Brain microvascular endothelial cell (primary cell): Measurements from ENCODE around the gene BEST4.
"Not testable (repeated sequence)": the region's sequence is repeated elsewhere in the genome, so short reads cannot be mapped to it uniquely, and the experiment has no call there.

Experiments used
- DNase-seq: peaks from one replicate; pipeline ENCODE4 v3.0.0-alpha.2; 2020
- H3K27ac ChIP-seq: fragments of 250-450 bp; sonication (Bioruptor Pico); 2 replicates; pipeline ENCODE4 v1.5.1; 2020; ENCODE audit warnings: mild to moderate bottlenecking, moderate library complexity
- H3K27me3 ChIP-seq: fragments of 250-450 bp; sonication (Bioruptor Pico); replicated peaks from 2 replicates; pipeline ENCODE4 v1.5.1; 2020; ENCODE audit warnings: mild to moderate bottlenecking
- H3K36me3 ChIP-seq: fragments of 250-450 bp; sonication (Bioruptor Pico); replicated peaks from 2 replicates; pipeline ENCODE4 v1.5.1; 2020; ENCODE audit warnings: mild to moderate bottlenecking
- H3K4me3 ChIP-seq: 2 replicates; pipeline ENCODE4 v1.5.1; 2011; ENCODE audit warnings: low read depth, mild to moderate bottlenecking, control low read depth, low read length, moderate library complexity
- in situ Hi-C: cut with HindIII; loops from 2 replicates; pipeline ENCODE4 v1.10.0; 2017; ENCODE audit warnings: low sequenced_read_pairs, low pct_ligation_motif_present
- TF ChIP-seq, protein P1 (sequence below): IDR thresholded peaks from 2 replicates; pipeline ENCODE4 v1.5.1; 2011; ENCODE audit warnings: low read depth, mild to moderate bottlenecking, moderate library complexity, low read length, control low read depth, inconsistent platforms; ENCODE audit errors: missing control alignments

BEST4 gene

DNA sequence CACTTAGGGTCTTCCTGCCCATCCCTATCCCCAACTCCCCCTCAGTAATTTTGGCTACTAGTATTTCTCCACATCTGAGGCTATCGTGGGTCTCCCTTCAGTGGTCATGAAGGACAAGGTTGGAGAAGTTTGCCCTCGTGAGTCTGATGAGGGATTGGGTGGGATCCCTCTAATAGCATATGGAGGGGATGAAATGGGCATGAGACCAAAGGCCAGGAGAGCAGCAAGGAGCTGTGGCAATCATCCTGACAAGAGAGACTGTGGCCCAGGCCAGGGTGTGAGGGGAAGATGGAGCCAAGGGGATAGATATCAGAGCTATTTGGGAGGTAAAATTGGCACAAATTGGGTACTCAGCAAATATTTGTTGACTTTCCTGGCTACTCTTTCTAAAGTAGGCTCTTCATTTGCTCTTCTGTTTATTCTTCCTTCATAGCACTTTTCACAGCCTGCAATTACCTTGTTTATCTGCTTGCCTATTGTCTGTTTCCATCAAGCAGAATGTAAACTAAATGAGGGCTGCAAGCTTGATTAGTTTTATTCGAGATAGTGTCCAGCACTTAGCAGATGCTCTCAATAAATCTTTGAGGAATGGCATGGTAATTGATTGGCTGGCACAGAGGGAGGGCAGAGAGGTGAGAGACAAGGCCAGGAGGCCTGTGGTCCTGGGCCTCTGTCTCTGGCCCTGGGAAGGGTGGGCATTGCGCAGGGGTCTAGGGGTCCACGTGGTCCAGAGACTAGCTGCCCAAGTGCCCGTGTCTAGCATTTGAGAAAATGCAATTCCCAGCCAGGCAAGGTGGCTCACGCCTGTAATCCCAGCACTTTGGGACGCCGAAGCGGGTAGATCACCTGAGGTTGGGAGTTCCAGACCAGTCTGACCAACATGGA is 10.8 kb upstream of the BEST4 start:
- no peak for DNase-seq
- Histone ChIP-seq H3K27me3 (no peaks in the 10 kb centered on the region), H3K4me3 (no peak overlapping the region), H3K36me3 (peaks cover 25% of the 10 kb centered on the region), H3K27ac (no peak overlapping the region)
- TF ChIP-seq, protein P1, sequence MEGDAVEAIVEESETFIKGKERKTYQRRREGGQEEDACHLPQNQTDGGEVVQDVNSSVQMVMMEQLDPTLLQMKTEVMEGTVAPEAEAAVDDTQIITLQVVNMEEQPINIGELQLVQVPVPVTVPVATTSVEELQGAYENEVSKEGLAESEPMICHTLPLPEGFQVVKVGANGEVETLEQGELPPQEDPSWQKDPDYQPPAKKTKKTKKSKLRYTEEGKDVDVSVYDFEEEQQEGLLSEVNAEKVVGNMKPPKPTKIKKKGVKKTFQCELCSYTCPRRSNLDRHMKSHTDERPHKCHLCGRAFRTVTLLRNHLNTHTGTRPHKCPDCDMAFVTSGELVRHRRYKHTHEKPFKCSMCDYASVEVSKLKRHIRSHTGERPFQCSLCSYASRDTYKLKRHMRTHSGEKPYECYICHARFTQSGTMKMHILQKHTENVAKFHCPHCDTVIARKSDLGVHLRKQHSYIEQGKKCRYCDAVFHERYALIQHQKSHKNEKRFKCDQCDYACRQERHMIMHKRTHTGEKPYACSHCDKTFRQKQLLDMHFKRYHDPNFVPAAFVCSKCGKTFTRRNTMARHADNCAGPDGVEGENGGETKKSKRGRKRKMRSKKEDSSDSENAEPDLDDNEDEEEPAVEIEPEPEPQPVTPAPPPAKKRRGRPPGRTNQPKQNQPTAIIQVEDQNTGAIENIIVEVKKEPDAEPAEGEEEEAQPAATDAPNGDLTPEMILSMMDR, result no peak
- in situ Hi-C loops, result no loop called here

DNA sequence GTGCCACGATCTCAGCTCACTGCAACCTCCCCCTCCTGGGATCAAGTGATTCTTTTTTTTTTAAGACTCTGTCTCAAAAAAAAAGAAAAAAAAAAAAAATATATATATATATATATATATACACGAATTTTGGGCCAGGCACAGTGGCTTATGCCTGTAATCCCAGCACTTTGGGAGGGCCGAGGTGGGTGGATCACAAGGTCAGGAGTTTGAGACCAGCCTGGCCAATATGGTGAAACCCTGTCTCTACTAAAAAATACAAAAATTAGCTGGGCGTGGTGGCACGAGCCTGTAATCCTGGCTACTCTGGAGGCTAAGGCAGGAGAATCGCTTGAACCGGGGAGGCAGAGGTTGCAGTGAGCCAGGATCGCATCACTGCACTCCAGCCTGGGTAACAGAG is 9.9 kb upstream of the BEST4 start:
- H3K4me3 ChIP-seq, in situ Hi-C loops, DNase-seq, H3K27me3 ChIP-seq, H3K27ac ChIP-seq: not testable (repeated sequence)
- peaks cover 16% of the 10 kb centered on the region for H3K36me3 ChIP-seq

- in situ Hi-C loops, result no loop called here
- Histone ChIP-seq H3K27me3 (no peaks in the 10 kb centered on the region), H3K27ac (no peak overlapping the region), H3K36me3 (no peaks in the 10 kb centered on the region), H3K4me3 (no peak overlapping the region)
- no peak for DNase-seq
- TF ChIP-seq, protein P1, result no peak
Measured at GRCh38 chr1:44792736-44793502, 4.9 kb upstream of the BEST4 start.

DNA sequence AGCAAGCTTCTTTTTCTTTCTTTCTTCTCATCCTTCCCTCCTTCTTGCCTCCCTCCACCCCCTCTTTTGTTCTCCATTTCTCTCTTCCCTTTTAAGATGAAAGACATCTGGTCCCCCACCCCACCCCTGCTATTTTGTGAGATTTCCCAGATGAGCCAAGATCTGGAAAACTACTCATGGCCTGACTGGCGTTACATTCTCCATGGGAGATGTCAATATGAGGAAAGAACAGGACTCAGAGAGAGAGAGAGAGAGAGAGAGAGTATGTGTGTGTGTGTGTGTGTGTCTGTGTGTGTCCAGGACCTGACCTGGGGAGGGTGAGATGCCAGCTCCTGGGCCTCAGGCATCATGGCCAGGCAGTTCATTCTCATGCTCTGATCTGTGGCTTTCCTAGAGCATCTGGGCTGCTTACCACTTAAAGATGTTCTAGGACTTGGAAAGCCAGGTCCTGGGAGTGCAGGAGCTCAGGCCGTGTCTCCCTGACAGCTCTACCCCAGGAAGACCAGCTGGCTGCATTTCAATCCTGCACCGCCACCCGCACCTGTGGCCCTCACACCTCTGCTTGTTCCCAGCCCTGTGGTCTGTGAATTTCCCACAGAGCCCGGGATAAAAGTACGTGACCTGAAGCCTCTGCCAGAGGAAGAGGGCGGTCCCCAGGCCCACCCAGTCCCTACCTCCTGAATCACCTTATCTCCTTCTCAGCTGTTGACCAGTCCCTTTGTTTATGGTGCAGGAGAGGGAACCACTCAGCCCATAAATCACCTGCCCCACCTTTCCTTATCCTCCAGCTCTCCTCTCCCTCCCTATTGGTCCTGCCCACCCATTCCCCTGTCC is 3.2 kb upstream of the BEST4 start:
- H3K27me3 ChIP-seq, result no peaks in the 10 kb centered on the region
- H3K4me3 ChIP-seq, result no peak overlapping the region
- no peak for DNase-seq
- TF ChIP-seq, protein P1, result no peak
- no peaks in the 10 kb centered on the region for H3K36me3 ChIP-seq
- H3K27ac ChIP-seq, result no peak overlapping the region
- in situ Hi-C loops, result no loop called here

DNA sequence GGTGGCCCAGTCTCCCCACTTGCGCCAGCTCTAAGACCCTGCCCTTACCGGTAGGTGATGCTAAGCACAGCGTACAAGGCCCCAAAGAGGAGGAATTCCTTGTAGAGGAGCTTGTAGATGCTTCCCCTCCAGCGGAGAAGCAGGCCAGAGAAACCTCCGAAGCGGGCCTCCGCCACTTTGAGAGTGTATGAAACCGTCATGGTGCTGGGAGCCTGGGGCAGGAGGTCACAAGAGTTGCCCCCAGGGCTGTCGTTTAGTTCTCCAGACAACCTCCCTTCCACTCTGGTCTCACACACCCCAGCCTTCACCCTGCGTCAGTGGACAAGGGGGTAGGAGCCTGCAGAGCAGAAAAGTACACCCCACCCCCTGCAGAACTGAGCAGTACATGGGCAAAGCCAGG is 464 bp downstream of the BEST4 start:
- Histone ChIP-seq H3K27ac (no peak overlapping the region), H3K4me3 (no peak overlapping the region), H3K36me3 (no peaks in the 10 kb centered on the region), H3K27me3 (no peaks in the 10 kb centered on the region)
- in situ Hi-C loops, result no loop called here
- no peak for DNase-seq
- TF ChIP-seq, protein P1, result no peak
